SK-N-MC (cell line): ENCODE results near the gene ALX3.
"Not testable (repeated sequence)": the region's sequence is repeated elsewhere in the genome, so short reads cannot be mapped to it uniquely, and the experiment has no call there.

Source experiments
- EZH2 ChIP-seq: fragments of 200-600 bp; sonication (generic); IDR thresholded peaks from one replicate; pipeline ENCODE4 v1.6.1; 2017; ENCODE audit warnings: antibody characterized with exemption
- POLR2AphosphoS5 ChIP-seq: IDR thresholded peaks from 2 replicates; pipeline ENCODE4 v1.6.1; 2012; ENCODE audit warnings: mild to moderate bottlenecking, low read depth, low read length, borderline replicate concordance

GRCh38 chr1:110030687-110031086, 39.8 kb downstream of the ALX3 start:
- TF ChIP-seq POLR2AphosphoS5, EZH2: not testable (repeated sequence)
